ENCODE data around the gene HMCN2.

- TF ChIP-seq CTCF (conservative IDR thresholded peaks at IDR 0.05; ENCODE audit: low read length) (no peak), EZH2phosphoT487 (IDR thresholded peaks at IDR 0.05; ENCODE audit: borderline replicate concordance, low read depth, low read length) (no peak)
Observed at GRCh38 chr9:130237076-130237475, 28.5 kb upstream of the HMCN2 start.

Measured in OCI-LY7 (cell line).